HEK293 (cell line): ENCODE measurements around the gene ITGAX.
"Not testable (repeated sequence)": the region's sequence is repeated elsewhere in the genome, so short reads cannot be mapped to it uniquely, and the experiment has no call there.

Experiments
- CTCF ChIA-PET: fragments of 350-600 bp; formaldehyde crosslinking; extraction: SDS; loops from one replicate; lab custom pipeline; 2021; ENCODE audit warnings: antibody characterized with exemption; lab: Yijun Ruan, JAX
- POLR2A ChIA-PET: fragments of 300-600 bp; formaldehyde crosslinking; extraction: SDS; loops from one replicate; lab custom pipeline; 2020; ENCODE audit warnings: antibody characterized with exemption, inconsistent platforms; lab: Yijun Ruan, JAX
- H3K27ac ChIP-seq: fragments of 200-500 bp; sonication (Bioruptor generic); 2 replicates; pipeline ENCODE4 v1.5.1; 2014; ENCODE audit warnings: low read depth, low read length, control low read depth, inconsistent platforms; ENCODE audit errors: extremely low read depth
- H3K36me3 ChIP-seq, 2 experiments: fragments of 200-500 bp in 1 of 2; sonication (Bioruptor generic) in 1 of 2; 1 replicate in 1 of 2; 2 replicates in 1 of 2; pipeline ENCODE4 v1.5.1; 2014 to 2017; ENCODE audit warnings: inconsistent platforms in 2 of 2, low read length in 2 of 2; ENCODE audit not compliant: control insufficient read depth in 2 of 2, insufficient read depth in 1 of 2
- H3K4me1 ChIP-seq: fragments of 200-500 bp; sonication (Bioruptor generic); 2 replicates; pipeline ENCODE4 v1.5.1; 2014; ENCODE audit warnings: mild to moderate bottlenecking, low read length, inconsistent platforms; ENCODE audit not compliant: control insufficient read depth, insufficient read depth
- H3K4me3 ChIP-seq: 2 replicates; pipeline ENCODE4 v1.5.1; 2011; ENCODE audit warnings: low read depth, mild to moderate bottlenecking, control low read depth, low read length, moderate library complexity
- H3K9me3 ChIP-seq: fragments of 200-500 bp; sonication (Bioruptor generic); 2 replicates; pipeline ENCODE4 v1.5.1; 2014; ENCODE audit warnings: low read depth, low read length, inconsistent platforms; ENCODE audit not compliant: control insufficient read depth, insufficient read depth
- KLF7 ChIP-seq: fragments of 450-650 bp; formaldehyde crosslinking; IDR thresholded peaks from 2 replicates; pipeline ENCODE4 v1.5.1; 2016; ENCODE audit warnings: missing biosample characterization, missing genetic modification characterization, borderline replicate concordance
- REPIN1 ChIP-seq: fragments of 450-650 bp; formaldehyde crosslinking; IDR thresholded peaks from 2 replicates; pipeline ENCODE4 v1.5.1; 2017; ENCODE audit warnings: missing biosample characterization, missing genetic modification characterization, low read depth
- SP7 ChIP-seq: fragments of 450-650 bp; formaldehyde crosslinking; IDR thresholded peaks from 2 replicates; pipeline ENCODE4 v1.5.1; 2016; ENCODE audit warnings: missing biosample characterization, missing genetic modification characterization
- ZBTB8A ChIP-seq: fragments of 450-650 bp; formaldehyde crosslinking; IDR thresholded peaks from 2 replicates; pipeline ENCODE4 v1.5.1; 2016; ENCODE audit warnings: missing biosample characterization, missing genetic modification characterization
- ZNF10 ChIP-seq: fragments of 450-650 bp; formaldehyde crosslinking; IDR thresholded peaks from 2 replicates; pipeline ENCODE4 v1.5.1; 2017; ENCODE audit warnings: missing biosample characterization, missing genetic modification characterization
- ZNF133 ChIP-seq: fragments of 450-650 bp; formaldehyde crosslinking; IDR thresholded peaks from 2 replicates; pipeline ENCODE4 v1.5.1; 2016; ENCODE audit warnings: missing biosample characterization, missing genetic modification characterization
- ZNF292 ChIP-seq: fragments of 450-650 bp; formaldehyde crosslinking; IDR thresholded peaks from 2 replicates; pipeline ENCODE4 v1.5.1; 2016; ENCODE audit warnings: low read depth, missing biosample characterization, missing genetic modification characterization, borderline replicate concordance
- ZNF513 ChIP-seq: fragments of 450-650 bp; IDR thresholded peaks from 2 replicates; pipeline ENCODE4 v1.5.1; 2018; ENCODE audit warnings: missing biosample characterization, missing genetic modification characterization
- ZNF654 ChIP-seq: fragments of 450-650 bp; formaldehyde crosslinking; IDR thresholded peaks from 2 replicates; pipeline ENCODE4 v1.5.1; 2016; ENCODE audit warnings: low read depth, missing biosample characterization, missing genetic modification characterization
- ZNF777 ChIP-seq: fragments of 450-650 bp; formaldehyde crosslinking; IDR thresholded peaks from 2 replicates; pipeline ENCODE4 v1.5.1; 2017; ENCODE audit warnings: missing biosample characterization, missing genetic modification characterization, borderline replicate concordance
- ZNF785 ChIP-seq: fragments of 450-650 bp; formaldehyde crosslinking; IDR thresholded peaks from 2 replicates; pipeline ENCODE4 v1.5.1; 2016; ENCODE audit warnings: missing biosample characterization, missing genetic modification characterization
- ZNF837 ChIP-seq: fragments of 450-650 bp; formaldehyde crosslinking; IDR thresholded peaks from 2 replicates; pipeline ENCODE4 v1.5.1; 2016; ENCODE audit warnings: missing biosample characterization, missing genetic modification characterization
- ZSCAN30 ChIP-seq: fragments of 450-650 bp; IDR thresholded peaks from 2 replicates; pipeline ENCODE4 v1.5.1; 2018; ENCODE audit warnings: missing biosample characterization, mild to moderate bottlenecking, missing genetic modification characterization, moderate library complexity
- TF ChIP-seq, protein P1 (sequence below): fragments of 450-650 bp; formaldehyde crosslinking; IDR thresholded peaks from 2 replicates; pipeline ENCODE4 v1.5.1; 2017; ENCODE audit warnings: missing biosample characterization, missing genetic modification characterization
- TF ChIP-seq, protein P2 (sequence below): fragments of 450-650 bp; formaldehyde crosslinking; IDR thresholded peaks from 2 replicates; pipeline ENCODE4 v1.5.1; 2016; ENCODE audit warnings: missing biosample characterization, missing genetic modification characterization
- TF ChIP-seq, protein P3 (sequence below): fragments of 450-650 bp; formaldehyde crosslinking; IDR thresholded peaks from 2 replicates; pipeline ENCODE4 v1.5.1; 2016; ENCODE audit warnings: missing biosample characterization, missing genetic modification characterization

Gene ITGAX

GRCh38 chr16:31335431-31335830, 19.5 kb upstream of the ITGAX start:
- TF ChIP-seq ZNF785 (tag by site-specific recombination) (no peak), ZBTB8A (no peak), SP7 (tag by site-specific recombination) (no peak), REPIN1 (no peak), ZSCAN30 (tag by site-specific recombination) (no peak)
- TF ChIP-seq, protein P1, sequence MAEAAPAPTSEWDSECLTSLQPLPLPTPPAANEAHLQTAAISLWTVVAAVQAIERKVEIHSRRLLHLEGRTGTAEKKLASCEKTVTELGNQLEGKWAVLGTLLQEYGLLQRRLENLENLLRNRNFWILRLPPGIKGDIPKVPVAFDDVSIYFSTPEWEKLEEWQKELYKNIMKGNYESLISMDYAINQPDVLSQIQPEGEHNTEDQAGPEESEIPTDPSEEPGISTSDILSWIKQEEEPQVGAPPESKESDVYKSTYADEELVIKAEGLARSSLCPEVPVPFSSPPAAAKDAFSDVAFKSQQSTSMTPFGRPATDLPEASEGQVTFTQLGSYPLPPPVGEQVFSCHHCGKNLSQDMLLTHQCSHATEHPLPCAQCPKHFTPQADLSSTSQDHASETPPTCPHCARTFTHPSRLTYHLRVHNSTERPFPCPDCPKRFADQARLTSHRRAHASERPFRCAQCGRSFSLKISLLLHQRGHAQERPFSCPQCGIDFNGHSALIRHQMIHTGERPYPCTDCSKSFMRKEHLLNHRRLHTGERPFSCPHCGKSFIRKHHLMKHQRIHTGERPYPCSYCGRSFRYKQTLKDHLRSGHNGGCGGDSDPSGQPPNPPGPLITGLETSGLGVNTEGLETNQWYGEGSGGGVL (tag by site-specific recombination), result no peak
- POLR2A ChIA-PET, result no interaction called here
- Histone ChIP-seq H3K9me3 (no peaks in the 10 kb centered on the region), H3K36me3 (no peaks in the 10 kb centered on the region), H3K4me1 (no peaks in the 10 kb centered on the region), H3K27ac (no peak overlapping the region), H3K4me3 (no peak overlapping the region)
- CTCF ChIA-PET, result interaction anchor here (0.6 kb wide), 1 partner anchor 384 kb away, joined by 5 read pairs; no protein-coding TSS in a partner anchor

DNA sequence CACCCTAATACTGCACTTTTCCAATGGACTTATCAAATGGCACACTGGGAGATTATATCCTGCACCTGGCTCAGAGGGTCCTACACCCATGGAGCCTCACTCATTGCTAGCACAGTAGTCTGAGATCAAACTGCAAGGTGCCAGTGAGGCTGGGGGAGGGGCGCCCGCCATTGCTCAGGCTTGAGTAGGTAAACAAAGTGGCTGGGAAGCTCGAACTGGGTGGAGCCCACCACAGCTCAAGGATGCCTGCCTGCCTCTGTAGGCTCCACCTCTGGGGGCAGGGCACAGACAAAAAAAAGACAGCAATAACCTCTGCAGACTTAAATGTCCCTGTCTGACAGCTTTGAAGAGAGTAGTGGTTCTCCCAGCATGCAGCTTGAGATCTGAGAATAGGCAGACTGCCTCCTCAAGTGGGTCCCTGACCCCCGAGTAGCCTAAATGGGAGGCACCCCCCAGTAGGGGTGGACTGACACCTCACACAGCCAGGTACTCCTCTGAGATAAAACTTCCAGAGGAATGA, 16.8 kb upstream of the ITGAX start:
- CTCF ChIA-PET, result interaction anchor here (0.6 kb wide), 1 partner anchor 747 kb away, joined by 3 read pairs; no protein-coding TSS in a partner anchor
- H3K9me3 ChIP-seq, POLR2A ChIA-PET, H3K36me3 ChIP-seq, H3K4me3 ChIP-seq, H3K4me1 ChIP-seq, H3K27ac ChIP-seq: not testable (repeated sequence)

- Histone ChIP-seq H3K27ac (no peak overlapping the region), H3K4me3 (no peak overlapping the region), H3K36me3 (no peaks in the 10 kb centered on the region), H3K4me1 (no peaks in the 10 kb centered on the region), H3K9me3 (no peaks in the 10 kb centered on the region)
- ChIA-PET POLR2A (no interaction called here), CTCF (interaction anchor here (1.3 kb wide), 1 partner anchor 39 kb away, joined by 4 read pairs; no protein-coding TSS in a partner anchor)
- TF ChIP-seq ZNF513 (tag by site-specific recombination) (no peak), ZNF654 (tag by site-specific recombination) (no peak), ZNF292 (tag by site-specific recombination) (no peak), ZNF10 (tag by site-specific recombination) (no peak), KLF7 (tag by site-specific recombination) (no peak), SP7 (tag by site-specific recombination) (no peak), ZNF837 (tag by site-specific recombination) (no peak), ZNF133 (tag by site-specific recombination) (no peak), ZNF777 (tag by site-specific recombination) (no peak)
- TF ChIP-seq, protein P2, sequence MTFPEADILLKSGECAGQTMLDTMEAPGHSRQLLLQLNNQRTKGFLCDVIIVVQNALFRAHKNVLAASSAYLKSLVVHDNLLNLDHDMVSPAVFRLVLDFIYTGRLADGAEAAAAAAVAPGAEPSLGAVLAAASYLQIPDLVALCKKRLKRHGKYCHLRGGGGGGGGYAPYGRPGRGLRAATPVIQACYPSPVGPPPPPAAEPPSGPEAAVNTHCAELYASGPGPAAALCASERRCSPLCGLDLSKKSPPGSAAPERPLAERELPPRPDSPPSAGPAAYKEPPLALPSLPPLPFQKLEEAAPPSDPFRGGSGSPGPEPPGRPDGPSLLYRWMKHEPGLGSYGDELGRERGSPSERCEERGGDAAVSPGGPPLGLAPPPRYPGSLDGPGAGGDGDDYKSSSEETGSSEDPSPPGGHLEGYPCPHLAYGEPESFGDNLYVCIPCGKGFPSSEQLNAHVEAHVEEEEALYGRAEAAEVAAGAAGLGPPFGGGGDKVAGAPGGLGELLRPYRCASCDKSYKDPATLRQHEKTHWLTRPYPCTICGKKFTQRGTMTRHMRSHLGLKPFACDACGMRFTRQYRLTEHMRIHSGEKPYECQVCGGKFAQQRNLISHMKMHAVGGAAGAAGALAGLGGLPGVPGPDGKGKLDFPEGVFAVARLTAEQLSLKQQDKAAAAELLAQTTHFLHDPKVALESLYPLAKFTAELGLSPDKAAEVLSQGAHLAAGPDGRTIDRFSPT, result no peak
- TF ChIP-seq, protein P3, sequence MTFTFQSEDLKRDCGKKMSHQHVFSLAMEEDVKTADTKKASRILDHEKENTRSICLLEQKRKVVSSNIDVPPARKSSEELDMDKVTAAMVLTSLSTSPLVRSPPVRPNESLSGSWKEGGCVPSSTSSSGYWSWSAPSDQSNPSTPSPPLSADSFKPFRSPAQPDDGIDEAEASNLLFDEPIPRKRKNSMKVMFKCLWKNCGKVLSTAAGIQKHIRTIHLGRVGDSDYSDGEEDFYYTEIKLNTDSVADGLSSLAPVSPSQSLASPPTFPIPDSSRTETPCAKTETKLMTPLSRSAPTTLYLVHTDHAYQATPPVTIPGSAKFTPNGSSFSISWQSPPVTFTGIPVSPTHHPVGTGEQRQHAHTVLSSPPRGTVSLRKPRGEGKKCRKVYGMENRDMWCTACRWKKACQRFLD (tag by site-specific recombination), result no peak
Observed at GRCh38 chr16:31344712-31345111, 10.3 kb upstream of the ITGAX start.
